MM.1S (cell line): ENCODE data around the gene FZR1.

Experiments
- DNase-seq: peaks from one replicate; pipeline ENCODE4 v3.0.0-alpha.2; 2015
- H2AFZ ChIP-seq: fragments of 300-600 bp; sonication (generic); 2 replicates; pipeline ENCODE4 v1.6.0; 2016; ENCODE audit warnings: antibody characterized with exemption, low read length
- H3F3A ChIP-seq: fragments of 300-600 bp; sonication (generic); 2 replicates; pipeline ENCODE4 v1.6.1; 2016; ENCODE audit warnings: mild to moderate bottlenecking, antibody characterized with exemption, low read length, moderate library complexity, mixed read lengths; ENCODE audit not compliant: insufficient read depth
- H3K27ac ChIP-seq: fragments of 300-600 bp; sonication (generic); 2 replicates; pipeline ENCODE4 v1.5.1; 2016; ENCODE audit warnings: mild to moderate bottlenecking, low read length
- H3K27me3 ChIP-seq: fragments of 300-600 bp; sonication (generic); replicated peaks from 2 replicates; pipeline ENCODE4 v1.6.0; 2016; ENCODE audit warnings: low read length; ENCODE audit not compliant: insufficient read depth
- H3K36me3 ChIP-seq: fragments of 300-600 bp; sonication (generic); replicated peaks from 2 replicates; pipeline ENCODE4 v1.6.1; 2016; ENCODE audit warnings: mild to moderate bottlenecking, low read length, mixed read lengths; ENCODE audit not compliant: insufficient read depth
- H3K4me1 ChIP-seq: fragments of 300-600 bp; sonication (generic); 2 replicates; pipeline ENCODE4 v1.6.1; 2016; ENCODE audit warnings: low read length, mixed read lengths
- H3K4me2 ChIP-seq: fragments of 300-600 bp; sonication (generic); 2 replicates; pipeline ENCODE4 v1.6.0; 2016; ENCODE audit warnings: low read depth, low read length
- H3K4me3 ChIP-seq: fragments of 300-600 bp; sonication (generic); 2 replicates; pipeline ENCODE4 v1.5.1; 2016; ENCODE audit warnings: low read length, mixed read lengths
- H3K79me2 ChIP-seq: fragments of 300-600 bp; sonication (generic); 2 replicates; pipeline ENCODE4 v1.6.1; 2016; ENCODE audit warnings: mixed run types, low read length, mixed read lengths
- H3K9ac ChIP-seq: fragments of 300-600 bp; sonication (generic); 2 replicates; pipeline ENCODE4 v1.6.1; 2016; ENCODE audit warnings: low read length, mixed read lengths
- H3K9me2 ChIP-seq: fragments of 300-600 bp; sonication (generic); replicated peaks from 2 replicates; pipeline ENCODE4 v1.6.1; 2016; ENCODE audit warnings: mild to moderate bottlenecking, low read length, mixed read lengths; ENCODE audit not compliant: insufficient read depth
- H3K9me3 ChIP-seq: fragments of 300-600 bp; sonication (generic); replicated peaks from 2 replicates; pipeline ENCODE4 v1.6.1; 2016; ENCODE audit warnings: mild to moderate bottlenecking, low read length, mixed read lengths; ENCODE audit not compliant: insufficient read depth
- H4K20me1 ChIP-seq: fragments of 300-600 bp; sonication (generic); 2 replicates; pipeline ENCODE4 v1.6.1; 2016; ENCODE audit warnings: mild to moderate bottlenecking, low read length, moderate library complexity, mixed read lengths; ENCODE audit not compliant: insufficient read depth
- CTCF ChIP-seq: fragments of 300-600 bp; sonication (generic); IDR thresholded peaks from 2 replicates; pipeline ENCODE4 v1.5.1; 2016; ENCODE audit warnings: antibody characterized with exemption, low read length, mixed read lengths
- EZH2 ChIP-seq: fragments of 300-600 bp; sonication (generic); optimal IDR thresholded peaks from 2 replicates; pipeline ENCODE3; 2017; ENCODE audit warnings: low read depth, mild to moderate bottlenecking, antibody characterized with exemption, low read length, mixed read lengths
- EZH2phosphoT487 ChIP-seq: fragments of 300-600 bp; sonication (generic); IDR thresholded peaks from 2 replicates; pipeline ENCODE4 v1.6.1; 2018; ENCODE audit warnings: antibody characterized with exemption, low read length

The FZR1 gene

GRCh38 chr19:3476830-3477229 lies 29.3 kb upstream of the FZR1 start:
- Histone ChIP-seq H4K20me1 (no peaks in the 10 kb centered on the region), H3K4me2 (no peak overlapping the region), H3K4me1 (no peaks in the 10 kb centered on the region)

GRCh38 chr19:3477506-3477905 lies 28.6 kb upstream of the FZR1 start:
- no peak for TF ChIP-seq EZH2
- TF ChIP-seq CTCF = no peak
- no peak for TF ChIP-seq EZH2phosphoT487
- Histone ChIP-seq H3K36me3 (no peaks in the 10 kb centered on the region), H3K9me2 (no peaks in the 10 kb centered on the region), H3K4me1 (no peaks in the 10 kb centered on the region), H3K9me3 (no peaks in the 10 kb centered on the region), H3F3A (no peaks in the 10 kb centered on the region), H2AFZ (no peak overlapping the region), H4K20me1 (no peaks in the 10 kb centered on the region), H3K4me2 (no peak overlapping the region), H3K27ac (no peak overlapping the region), H3K9ac (no peak overlapping the region), H3K4me3 (no peak overlapping the region), H3K79me2 (no peaks in the 10 kb centered on the region), H3K27me3 (peaks cover 78% of the 10 kb centered on the region)
- no peak for DNase-seq

More at GRCh38 chr19:3476830-3477229, 29.3 kb upstream of the FZR1 start:
- Histone ChIP-seq H3K9me2 (no peaks in the 10 kb centered on the region), H3K27me3 (peaks cover 73% of the 10 kb centered on the region), H3K4me3 (no peak overlapping the region), H2AFZ (no peak overlapping the region), H3K79me2 (no peaks in the 10 kb centered on the region), H3K9me3 (no peaks in the 10 kb centered on the region), H3K9ac (no peak overlapping the region), H3K36me3 (no peaks in the 10 kb centered on the region), H3F3A (no peaks in the 10 kb centered on the region), H3K27ac (no peak overlapping the region)
- no peak for TF ChIP-seq CTCF
- no peak for TF ChIP-seq EZH2
- no peak for TF ChIP-seq EZH2phosphoT487
- DNase-seq = no peak

DNA sequence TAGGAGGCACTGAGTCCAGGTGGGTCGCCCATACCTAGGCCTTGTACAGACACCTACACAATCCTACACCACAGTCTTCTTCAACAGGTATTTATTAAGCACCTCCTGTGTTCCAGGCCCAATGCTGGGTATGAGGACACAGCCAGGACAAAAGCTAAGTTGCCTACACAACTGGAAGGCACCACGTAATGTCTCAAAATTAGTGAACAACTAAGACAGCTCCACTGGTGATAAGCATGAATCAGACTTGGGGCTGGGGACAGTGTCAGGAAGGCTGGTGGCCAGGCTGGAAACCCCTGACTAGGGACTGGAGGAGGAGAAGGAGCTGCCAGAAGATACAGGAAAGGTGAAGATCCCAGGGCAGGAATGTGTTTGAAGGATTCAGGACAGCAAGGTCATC lies 28.2 kb upstream of the FZR1 start:
- no peaks in the 10 kb centered on the region for H3K9me2 ChIP-seq
- no peak for DNase-seq
- no peak overlapping the region for H3K4me3 ChIP-seq
- H3K4me2 ChIP-seq = no peak overlapping the region
- H3K36me3 ChIP-seq = no peaks in the 10 kb centered on the region
- no peaks in the 10 kb centered on the region for H3F3A ChIP-seq
- no peak overlapping the region for H3K9ac ChIP-seq
- H4K20me1 ChIP-seq = no peaks in the 10 kb centered on the region
- H2AFZ ChIP-seq = no peak overlapping the region
- no peaks in the 10 kb centered on the region for H3K79me2 ChIP-seq
- peaks cover 82% of the 10 kb centered on the region for H3K27me3 ChIP-seq
- no peaks in the 10 kb centered on the region for H3K9me3 ChIP-seq
- H3K27ac ChIP-seq = no peak overlapping the region
- no peaks in the 10 kb centered on the region for H3K4me1 ChIP-seq
- TF ChIP-seq EZH2 (no peak), EZH2phosphoT487 (no peak)

DNA sequence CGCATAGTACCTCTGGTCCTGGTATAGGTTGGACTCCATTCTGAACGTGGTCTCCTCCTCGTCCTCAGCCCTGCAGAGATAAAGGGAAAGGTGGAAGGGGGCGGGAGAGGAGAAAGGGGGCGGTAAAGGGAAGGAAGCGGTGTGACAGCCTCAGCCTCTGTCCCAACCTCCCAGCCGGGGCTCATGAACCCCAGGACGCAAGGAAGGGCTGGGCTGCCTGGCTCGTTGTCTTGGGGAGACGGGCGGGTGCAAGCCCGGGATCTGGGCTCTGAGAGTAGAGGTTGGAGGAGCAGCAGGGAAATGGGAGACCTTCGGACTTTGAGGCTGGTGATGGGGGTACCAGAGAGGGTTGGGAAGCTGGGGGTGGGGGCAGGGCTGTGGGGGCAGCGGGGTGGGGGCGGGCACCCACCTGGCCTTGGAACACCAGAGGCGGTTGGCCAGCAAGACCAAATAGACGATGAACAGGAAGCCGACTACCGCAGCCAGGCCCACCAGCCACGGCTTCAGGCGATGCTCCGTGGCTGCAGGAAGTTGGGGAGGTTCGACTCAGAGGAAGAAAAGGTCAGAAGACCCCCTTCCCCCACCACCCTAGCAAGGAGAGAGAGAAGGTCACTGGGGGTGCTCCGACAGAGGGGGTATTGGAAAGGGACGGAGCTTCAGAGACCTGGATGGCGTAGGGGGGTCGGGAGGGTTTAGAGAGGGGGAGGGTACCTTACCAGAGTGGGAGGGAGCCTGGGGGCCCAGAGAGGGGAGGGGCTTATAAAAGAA lies 27.5 kb upstream of the FZR1 start:
- no peaks in the 10 kb centered on the region for H3K4me1 ChIP-seq
- H3K9me3 ChIP-seq = no peaks in the 10 kb centered on the region

More for the DNA sequence above, 27.5 kb upstream of the FZR1 start:
- H3K9me2 ChIP-seq = no peaks in the 10 kb centered on the region
- no peaks in the 10 kb centered on the region for H3K79me2 ChIP-seq
- no peak overlapping the region for H3K4me2 ChIP-seq
- H3F3A ChIP-seq = no peaks in the 10 kb centered on the region
- no peak overlapping the region for H3K27ac ChIP-seq
- TF ChIP-seq EZH2phosphoT487 (no peak), CTCF (no peak), EZH2 (no peak)
- H2AFZ ChIP-seq = no peak overlapping the region
- DNase-seq = no peak
- no peaks in the 10 kb centered on the region for H3K36me3 ChIP-seq
- no peaks in the 10 kb centered on the region for H4K20me1 ChIP-seq
- no peak overlapping the region for H3K4me3 ChIP-seq
- H3K27me3 ChIP-seq = peaks cover 88% of the 10 kb centered on the region
- H3K9ac ChIP-seq = no peak overlapping the region
